Transverse colon (tissue), 4 donors: ENCODE results near the gene ACOX2. TPM values are rescaled to one million over a fixed set of nuclear protein-coding genes. Genes with fewer than 3 reads are reported as not detected.

Source experiments
- DNase-seq: peaks from one replicate; pipeline ENCODE4 v3.0.0-alpha.2; 2019
- H3K27ac ChIP-seq, 4 donors: fragments of 200-600 bp; sonication (generic); 2 replicates each; pipeline ENCODE4 v1.5.1; 2016 to 2018; ENCODE audit warnings: inconsistent platforms in 4 of 4
- H3K27me3 ChIP-seq: fragments of 200-600 bp; sonication (generic); 2 replicates; pipeline ENCODE4 v1.5.1; 2017; ENCODE audit warnings: inconsistent platforms
- H3K36me3 ChIP-seq, 4 donors: fragments of 200-600 bp; sonication (generic); 2 replicates each; pipeline ENCODE4 v1.5.1; 2017 to 2019; ENCODE audit warnings: inconsistent platforms in 4 of 4
- H3K4me1 ChIP-seq, 4 donors: fragments of 200-600 bp; sonication (generic); 2 replicates each; pipeline ENCODE4 v1.5.1; 2017 to 2020; ENCODE audit warnings: inconsistent platforms in 4 of 4
- H3K4me3 ChIP-seq, 4 donors: fragments of 200-600 bp; sonication (generic); 1 replicate in 1 of 4; 2 replicates in 3 of 4; pipeline versions ENCODE4 v1.5.1 to v1.6.1; 2017 to 2019; ENCODE audit warnings: inconsistent platforms in 4 of 4
- H3K9me3 ChIP-seq, 2 donors: fragments of 200-600 bp; sonication (generic); 2 replicates each; pipeline ENCODE4 v1.5.1; 2017 to 2019; ENCODE audit warnings: inconsistent platforms in 2 of 2
- CTCF ChIP-seq, 5 experiments: fragments of 200-600 bp in 3 of 5; fragments of 450-650 bp in 2 of 5; sonication (generic) in 3 of 5; IDR thresholded peaks; 1 replicate in 2 of 5; 2 replicates in 3 of 5; pipeline ENCODE4 v1.5.1; 2016 to 2017; ENCODE audit warnings: antibody characterized with exemption in 5 of 5, inconsistent platforms in 3 of 5, mild to moderate bottlenecking in 2 of 5, moderate library complexity in 1 of 5
- EP300 ChIP-seq: sonication (generic); formaldehyde crosslinking; IDR thresholded peaks from one replicate; pipeline ENCODE4 v1.6.1; 2017; ENCODE audit warnings: antibody characterized with exemption, low read depth
- POLR2A ChIP-seq: fragments of 450-650 bp; IDR thresholded peaks from one replicate; pipeline ENCODE4 v1.6.1; 2016; ENCODE audit warnings: antibody characterized with exemption, mild to moderate bottlenecking, moderate library complexity
- POLR2AphosphoS5 ChIP-seq, 3 donors: sonication (generic); formaldehyde crosslinking; IDR thresholded peaks; one replicate each; pipeline ENCODE4 v1.6.1; 2016; ENCODE audit warnings: antibody characterized with exemption in 3 of 3
- WGBS, 2 donors: methylation state at CpG; one replicate each; pipeline ENCODE4 v1.1.5; 2018; ENCODE audit warnings: low coverage in 1 of 2; 5-methylcytosine and 5-hydroxymethylcytosine counted together
- in situ Hi-C, 4 donors: fragments of 200-750 bp; cut with MboI; loops; one replicate each; pipeline versions ENCODE4 v1.15.0 to v1.15.1; 2017; ENCODE audit warnings: low sequenced_read_pairs in 3 of 4, low pct_ligation_motif_present in 1 of 4, low pct_unique_long_range_greater_than_20kb in 1 of 4
- intact Hi-C: fragments of 100-400 bp; cut with DNase I; formaldehyde crosslinking; loops from one replicate; pipeline ENCODE4 v1.15.1; 2023; ENCODE audit warnings: low total_unique reads
- total RNA-seq, 4 donors: library from RNA; depleted of rRNA; stranded (reverse); fragments of >200 nt; gene quantifications; one replicate each; pipeline ENCODE4 v1.1.0, GENCODE V29; 2016

ACOX2 gene
- total RNA-seq, 4 donors from 2014 or later = 28.3 to 125 (median 37.9) TPM

- H3K27me3 ChIP-seq = no peaks in the 10 kb centered on the region
- peak overlapping the region; percentile 84 to 90 (median 86) for H3K27ac ChIP-seq
- H3K9me3 ChIP-seq = no peaks in the 10 kb centered on the region
- in situ Hi-C loops (loop anchor here (10.0 to 25.0 kb wide), 4 partner anchors 63 to 225 kb away; partner anchors contain the start of genes HTD2 (in 1 of the 4) and RPP14 (in 1 of the 4)), intact Hi-C loops (loop anchor here (10.0 kb wide), 1 partner anchor 73 kb away; no protein-coding TSS in a partner anchor)
- 49 to 55% methylated on average over 2 to 4 of the region's 4 CpGs for WGBS, 2 donors
- no peak for DNase-seq
- H3K4me3 ChIP-seq = no peak overlapping the region
- H3K36me3 ChIP-seq = no peaks in the 10 kb centered on the region
- no peak for TF ChIP-seq POLR2AphosphoS5 (IDR thresholded peaks at IDR 0.05)
- no peak for TF ChIP-seq CTCF (IDR thresholded peaks at IDR 0.05)
- no peak for TF ChIP-seq POLR2A
- TF ChIP-seq EP300 = no peak
- peaks cover 24 to 54% (median 37%) of the 10 kb centered on the region in 4 donors for H3K4me1 ChIP-seq
Measured at GRCh38 chr3:58537412-58538301, 667 bp upstream of the ACOX2 start.

- TF ChIP-seq CTCF (IDR thresholded peaks at IDR 0.05) (peak in 1 of 5 experiments; percentile 12), EP300 (no peak), POLR2AphosphoS5 (IDR thresholded peaks at IDR 0.05) (peak in 2 of 3 donors; percentile 44 to 67)
- H3K4me1 ChIP-seq = peaks cover 24 to 66% (median 42%) of the 10 kb centered on the region in 4 donors
- H3K4me3 ChIP-seq = peak overlapping the region in 1 of 4 donors; percentile 22
- intact Hi-C loops (loop anchor here (10.0 kb wide), 1 partner anchor 71 kb away; no protein-coding TSS in a partner anchor), in situ Hi-C loops (loop anchor here (10.0 to 25.0 kb wide), 4 partner anchors 61 to 224 kb away; partner anchors contain the start of genes HTD2 (in 1 of the 4) and RPP14 (in 1 of the 4))
- no peaks in the 10 kb centered on the region for H3K36me3 ChIP-seq
- peak; percentile 78 for DNase-seq
- WGBS, 2 donors = 0 to 20% methylated on average over 1 to 2 of the region's 2 CpGs
- no peaks in the 10 kb centered on the region for H3K9me3 ChIP-seq
- no peaks in the 10 kb centered on the region for H3K27me3 ChIP-seq
- H3K27ac ChIP-seq = peak overlapping the region; percentile 84 to 90 (median 86)
Measured at GRCh38 chr3:58535531-58536500, 1.2 kb downstream of the ACOX2 start.

- H3K9me3 ChIP-seq = no peaks in the 10 kb centered on the region
- H3K27ac ChIP-seq = peak overlapping the region; percentile 84 to 90 (median 86)
- intact Hi-C loops (loop anchor here (10.0 kb wide), 1 partner anchor 70 kb away; no protein-coding TSS in a partner anchor), in situ Hi-C loops (loop anchor here (5.0 to 25.0 kb wide), 5 partner anchors 60 to 223 kb away; partner anchors contain the start of genes HTD2 (in 1 of the 4) and RPP14 (in 1 of the 4))
- no peaks in the 10 kb centered on the region for H3K27me3 ChIP-seq
- peaks cover 24 to 66% (median 42%) of the 10 kb centered on the region in 4 donors for H3K4me1 ChIP-seq
- H3K36me3 ChIP-seq = no peaks in the 10 kb centered on the region
- no peak overlapping the region for H3K4me3 ChIP-seq
- 91% methylated on average over 9 of the region's 9 CpGs; no CpG with 5 or more reads in 1 of the 2 donors for WGBS, 2 donors
- DNase-seq = no peak
- TF ChIP-seq POLR2AphosphoS5 (IDR thresholded peaks at IDR 0.05) = no peak
- no peak for TF ChIP-seq CTCF (IDR thresholded peaks at IDR 0.05)
- no peak for TF ChIP-seq EP300
- TF ChIP-seq POLR2A = no peak
Measured at GRCh38 chr3:58534592-58535494, 2.1 kb downstream of the ACOX2 start.
